ENCODE data around the gene FBRSL1. TPM values are rescaled to one million over a fixed set of nuclear protein-coding genes. Genes with fewer than 3 reads are reported as not detected.

FBRSL1 gene
- total RNA-seq, 1 donor from 2014 or later, result 96.1 TPM

GRCh38 chr12:132558861-132559623, 69.1 kb downstream of the FBRSL1 start:
- H3K4me1 Mint-ChIP-seq, result peaks cover 6% of the 10 kb centered on the region
- H3K36me3 Mint-ChIP-seq (ENCODE audit: low read depth), result peaks cover 2% of the 10 kb centered on the region
- H3K27ac Mint-ChIP-seq, result no peak overlapping the region
- peak; percentile 66 for DNase-seq
- intact Hi-C loops (cut with micrococcal nuclease), result no loop called here
- peak overlapping the region; percentile 77 for H3K4me3 Mint-ChIP-seq
- peaks cover 9% of the 10 kb centered on the region for H3K27me3 Mint-ChIP-seq
- H3K9me3 Mint-ChIP-seq, result no peaks in the 10 kb centered on the region

GRCh38 chr12:132559652-132560363, 69.9 kb downstream of the FBRSL1 start:
- H3K9me3 Mint-ChIP-seq, result no peaks in the 10 kb centered on the region
- intact Hi-C loops (cut with micrococcal nuclease), result loop anchor here (2.0 kb wide), 1 partner anchor 69 kb away; the partner anchor contains the start of gene FBRSL1
- no peak overlapping the region for H3K27ac Mint-ChIP-seq
- H3K27me3 Mint-ChIP-seq, result peaks cover 9% of the 10 kb centered on the region
- H3K4me3 Mint-ChIP-seq, result peak overlapping the region; percentile 77
- DNase-seq, result peak; percentile 88
- H3K36me3 Mint-ChIP-seq (ENCODE audit: low read depth), result peaks cover 2% of the 10 kb centered on the region
- H3K4me1 Mint-ChIP-seq, result peaks cover 6% of the 10 kb centered on the region

GRCh38 chr12:132560364-132560613, 70.3 kb downstream of the FBRSL1 start:
- H3K27ac Mint-ChIP-seq, result no peak overlapping the region
- H3K27me3 Mint-ChIP-seq, result peaks cover 9% of the 10 kb centered on the region
- intact Hi-C loops (cut with micrococcal nuclease), result loop anchor here (2.0 kb wide), 1 partner anchor 69 kb away; the partner anchor contains the start of gene FBRSL1
- peaks cover 2% of the 10 kb centered on the region for H3K36me3 Mint-ChIP-seq (ENCODE audit: low read depth)
- DNase-seq, result no peak
- H3K9me3 Mint-ChIP-seq, result no peaks in the 10 kb centered on the region
- H3K4me3 Mint-ChIP-seq, result peak overlapping the region; percentile 81
- H3K4me1 Mint-ChIP-seq, result peaks cover 6% of the 10 kb centered on the region

- Mint-ChIP-seq H3K4me3 (peak overlapping the region; percentile 81), H3K27me3 (peaks cover 9% of the 10 kb centered on the region), H3K27ac (peak overlapping the region; percentile 51), H3K36me3 (ENCODE audit: low read depth) (peaks cover 2% of the 10 kb centered on the region), H3K9me3 (no peaks in the 10 kb centered on the region), H3K4me1 (peaks cover 6% of the 10 kb centered on the region)
- intact Hi-C loops (cut with micrococcal nuclease), result loop anchor here (1.0 to 2.0 kb wide), 2 partner anchors 70 to 146 kb away; partner anchors contain the start of gene FBRSL1
- peak; percentile 92 for DNase-seq
Observed at GRCh38 chr12:132560614-132561426, 70.9 kb downstream of the FBRSL1 start.

Other genes with a start within 250 kb of the FBRSL1 start
- 0.19 TPM in 1 of 2 replicates, not detected in the other for gene GALNT9, start 160.6 kb upstream of the FBRSL1 start, total RNA-seq
- not detected in 2 replicates for gene LRCOL1, start 120.4 kb downstream of the FBRSL1 start, total RNA-seq
- gene P2RX2, start 128.6 kb downstream of the FBRSL1 start, total RNA-seq, result not detected in 2 replicates
- 171 and 180 TPM in 2 replicates for gene POLE, start 197.2 kb downstream of the FBRSL1 start, total RNA-seq
- gene PXMP2, start 197.4 kb downstream of the FBRSL1 start, total RNA-seq, result 24.4 and 24.6 TPM in 2 replicates
- 104 and 110 TPM in 2 replicates for gene PGAM5, start 220.7 kb downstream of the FBRSL1 start, total RNA-seq

All from activated CD4-positive, alpha-beta T cell treated with anti-CD3 and anti-CD28 coated beads, Interleukin-2, amount 10 ng/mL, durations not matched to agents 24 days and 14 days (primary cell).